NCI-H82 treated with DMSO at 0.1 percent for 48 hours (cell line): ENCODE results near the gene BIVM.

Source experiments
- DNase-seq: peaks from one replicate; lab custom pipeline; 2025; ENCODE audit not compliant: unreplicated experiment; lab: John Stamatoyannopoulos, UW

Gene BIVM

GRCh38 chr13:102879793-102880499 is 81.0 kb downstream of the BIVM start:
- DNase-seq, result no peak

- DNase-seq, result no peak
Observed at GRCh38 chr13:102881819-102882686, 83.1 kb downstream of the BIVM start.
